ENCODE measurements around the gene NSMCE3.

NSMCE3 gene

DNA sequence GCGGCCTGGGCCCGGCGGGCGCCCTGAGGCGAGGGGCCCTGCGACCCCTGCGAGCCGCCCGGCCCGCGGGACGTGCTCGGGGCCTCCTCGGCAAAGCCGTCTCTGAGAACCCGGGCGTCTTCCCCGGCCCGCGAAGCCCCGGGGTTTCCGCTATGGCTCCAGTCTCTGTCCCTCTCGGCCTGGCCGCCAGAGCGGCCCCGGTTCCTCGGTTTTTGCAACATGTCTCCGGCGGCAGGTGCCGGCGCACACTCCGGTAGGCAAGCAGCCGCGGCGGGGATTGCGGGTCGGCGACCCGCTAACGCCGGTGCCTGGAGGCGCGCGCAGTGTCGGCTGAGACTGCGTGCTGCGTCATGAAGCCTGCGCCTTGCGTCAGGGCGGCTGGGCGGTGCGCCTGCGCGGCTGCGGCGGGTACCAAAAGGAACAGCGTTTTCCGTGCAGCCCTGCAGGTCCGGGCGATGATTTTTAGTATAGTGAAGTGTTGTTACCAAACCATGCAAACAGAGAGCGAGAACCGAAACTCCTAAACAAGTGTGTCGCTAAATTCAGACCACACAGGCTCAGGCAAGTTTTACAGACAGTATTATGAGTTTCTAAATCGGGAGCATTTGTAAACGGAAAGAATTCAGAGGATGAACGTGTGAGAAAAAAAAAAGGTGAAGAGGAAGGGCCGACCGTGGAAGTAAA lies at the start of gene NSMCE3:
NSMCE3 (minus strand) TSS at position 338 of the 684 bp plus-strand sequence; CDS start at position 221, 117 bp downstream.
- TF ChIP-seq, protein P1, sequence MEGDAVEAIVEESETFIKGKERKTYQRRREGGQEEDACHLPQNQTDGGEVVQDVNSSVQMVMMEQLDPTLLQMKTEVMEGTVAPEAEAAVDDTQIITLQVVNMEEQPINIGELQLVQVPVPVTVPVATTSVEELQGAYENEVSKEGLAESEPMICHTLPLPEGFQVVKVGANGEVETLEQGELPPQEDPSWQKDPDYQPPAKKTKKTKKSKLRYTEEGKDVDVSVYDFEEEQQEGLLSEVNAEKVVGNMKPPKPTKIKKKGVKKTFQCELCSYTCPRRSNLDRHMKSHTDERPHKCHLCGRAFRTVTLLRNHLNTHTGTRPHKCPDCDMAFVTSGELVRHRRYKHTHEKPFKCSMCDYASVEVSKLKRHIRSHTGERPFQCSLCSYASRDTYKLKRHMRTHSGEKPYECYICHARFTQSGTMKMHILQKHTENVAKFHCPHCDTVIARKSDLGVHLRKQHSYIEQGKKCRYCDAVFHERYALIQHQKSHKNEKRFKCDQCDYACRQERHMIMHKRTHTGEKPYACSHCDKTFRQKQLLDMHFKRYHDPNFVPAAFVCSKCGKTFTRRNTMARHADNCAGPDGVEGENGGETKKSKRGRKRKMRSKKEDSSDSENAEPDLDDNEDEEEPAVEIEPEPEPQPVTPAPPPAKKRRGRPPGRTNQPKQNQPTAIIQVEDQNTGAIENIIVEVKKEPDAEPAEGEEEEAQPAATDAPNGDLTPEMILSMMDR (IDR thresholded peaks at IDR 0.05; ENCODE audit: low read depth, low read length, missing control alignments): no peak
- in situ Hi-C loops (cut with HindIII; ENCODE audit: low sequenced_read_pairs): no loop called here

DNA sequence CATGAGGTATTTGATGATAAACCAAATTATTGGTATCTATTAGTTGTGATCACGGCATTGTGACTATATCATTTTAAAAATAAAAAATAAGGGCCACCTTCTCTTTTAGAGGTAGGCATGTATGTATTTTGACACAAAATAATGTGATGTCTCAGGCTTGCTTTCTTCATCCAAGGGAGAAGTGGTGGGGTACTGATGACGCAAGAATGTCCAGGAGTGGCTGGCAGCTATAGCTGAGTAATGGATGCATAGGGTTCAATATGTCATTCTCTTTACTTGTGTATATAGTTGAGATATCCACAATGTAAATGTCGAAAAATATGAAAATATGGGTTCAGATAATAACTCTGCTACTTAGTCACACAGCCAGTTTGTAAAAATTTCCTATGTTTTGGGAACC lies 46.8 kb upstream of the NSMCE3 start:
- H3K4me3 ChIP-seq (ENCODE audit: low read depth, low read length): no peak overlapping the region
- DNase-seq (ENCODE audit: low read depth): no peak
- in situ Hi-C loops (cut with HindIII; ENCODE audit: low sequenced_read_pairs): no loop called here
- TF ChIP-seq, protein P1 (IDR thresholded peaks at IDR 0.05; ENCODE audit: low read depth, low read length, missing control alignments): no peak

More for the DNA sequence above, at the start of gene NSMCE3:
- DNase-seq (ENCODE audit: low read depth): peak; percentile 73
- peak within 1 kb of the TSS; percentile 64 for H3K4me3 ChIP-seq (ENCODE audit: low read depth, low read length)

DNA sequence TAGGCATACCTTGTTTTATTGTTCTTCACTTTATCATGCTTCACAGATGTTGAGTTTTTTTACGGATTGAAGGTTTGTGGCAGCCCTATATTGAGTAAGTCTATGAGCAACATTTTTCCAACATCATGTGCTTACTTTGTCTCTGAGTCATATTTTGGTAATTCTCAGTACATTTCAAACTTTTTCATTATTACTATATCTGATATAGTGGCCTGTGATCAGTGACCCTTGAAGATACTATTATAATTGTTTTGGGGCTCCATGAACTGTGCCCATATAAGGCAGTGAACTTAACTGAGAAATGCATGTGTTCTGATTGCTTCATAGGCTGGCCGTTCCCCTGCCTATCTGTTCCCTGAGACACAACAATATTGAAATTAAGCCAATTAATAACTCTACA lies 42.8 kb upstream of the NSMCE3 start:
- TF ChIP-seq, protein P1 (IDR thresholded peaks at IDR 0.05; ENCODE audit: low read depth, low read length, missing control alignments): no peak
- peak; percentile 34 for DNase-seq (ENCODE audit: low read depth)
- in situ Hi-C loops (cut with HindIII; ENCODE audit: low sequenced_read_pairs): no loop called here
- no peak overlapping the region for H3K4me3 ChIP-seq (ENCODE audit: low read depth, low read length)

DNA sequence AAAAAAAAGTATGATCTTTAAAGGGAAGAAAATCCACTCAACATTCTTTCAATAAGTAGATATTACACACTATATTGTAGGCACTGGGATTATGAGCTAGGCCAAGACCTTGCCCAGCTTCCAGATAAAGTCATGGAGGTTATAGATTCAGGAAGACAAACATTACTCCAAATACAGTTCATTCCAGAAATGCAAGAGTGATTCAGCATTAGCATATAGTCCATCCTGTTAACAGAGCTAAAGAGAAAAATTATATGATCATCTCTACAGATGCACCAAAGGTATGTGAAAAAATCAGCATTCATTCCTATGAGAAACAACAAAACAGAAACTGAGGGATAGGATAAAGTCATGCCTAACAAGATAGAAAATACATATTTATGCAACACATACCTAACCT lies 42.1 kb upstream of the NSMCE3 start:
- TF ChIP-seq, protein P1 (IDR thresholded peaks at IDR 0.05; ENCODE audit: low read depth, low read length, missing control alignments): no peak
- no peak overlapping the region for H3K4me3 ChIP-seq (ENCODE audit: low read depth, low read length)
- in situ Hi-C loops (cut with HindIII; ENCODE audit: low sequenced_read_pairs): no loop called here
- DNase-seq (ENCODE audit: low read depth): no peak

DNA sequence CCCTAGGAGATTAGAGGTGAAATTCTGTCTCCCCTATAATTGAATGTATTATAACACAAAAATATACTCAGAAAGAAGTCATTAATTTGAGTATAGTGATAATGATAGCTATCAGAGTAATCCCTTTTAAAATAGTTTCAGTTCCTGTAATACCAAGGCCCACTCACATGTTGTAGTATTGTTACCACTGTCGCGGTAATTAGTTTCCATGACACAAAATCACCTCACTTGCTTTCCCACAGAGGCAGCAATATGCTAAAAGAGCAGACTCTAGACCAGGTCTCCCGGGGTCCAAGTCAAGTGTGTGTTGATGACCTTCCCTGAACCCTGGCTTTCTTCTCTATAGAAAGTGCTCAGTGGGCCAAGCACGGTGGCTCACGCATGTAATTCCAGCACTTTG lies 39.5 kb upstream of the NSMCE3 start:
- in situ Hi-C loops (cut with HindIII; ENCODE audit: low sequenced_read_pairs): no loop called here
- H3K4me3 ChIP-seq (ENCODE audit: low read depth, low read length): no peak overlapping the region
- no peak for DNase-seq (ENCODE audit: low read depth)

DNA sequence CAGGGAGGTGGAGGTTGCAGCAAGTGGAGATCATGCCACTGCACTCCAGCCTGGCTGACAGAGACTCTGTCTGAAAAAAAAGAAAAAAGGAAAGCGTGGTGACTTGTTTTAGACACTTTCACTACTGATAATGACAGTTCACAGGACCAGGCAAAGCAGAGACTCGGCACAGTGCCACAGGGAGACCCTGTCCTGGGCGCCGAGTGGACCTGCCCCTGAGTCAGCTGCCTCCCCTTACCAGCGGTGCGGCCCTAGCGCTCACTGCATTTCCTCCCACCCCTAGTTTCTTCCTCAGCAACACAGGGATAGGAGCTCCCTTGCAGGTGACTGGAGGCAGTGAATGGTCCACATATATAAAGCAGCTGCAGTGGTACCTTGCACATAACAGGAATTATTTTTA lies 38.7 kb upstream of the NSMCE3 start:
- in situ Hi-C loops (cut with HindIII; ENCODE audit: low sequenced_read_pairs): no loop called here
- DNase-seq (ENCODE audit: low read depth): no peak
- TF ChIP-seq, protein P1 (IDR thresholded peaks at IDR 0.05; ENCODE audit: low read depth, low read length, missing control alignments): no peak
- H3K4me3 ChIP-seq (ENCODE audit: low read depth, low read length): no peak overlapping the region

More for the DNA sequence above, 39.5 kb upstream of the NSMCE3 start:
- TF ChIP-seq, protein P1 (IDR thresholded peaks at IDR 0.05; ENCODE audit: low read depth, low read length, missing control alignments): no peak

Measured in astrocyte of the cerebellum (primary cell).